HepG2 (cell line): ENCODE data around the gene SYCE3. TPM values are rescaled to one million over a fixed set of nuclear protein-coding genes. Genes with fewer than 3 reads are reported as not detected.

Experiments used
- ATF7-NPFF ChIP-seq: sonication (generic); formaldehyde crosslinking; IDR thresholded peaks from 2 replicates; pipeline ENCODE4 v1.8.1; 2023; ENCODE audit warnings: mild to moderate bottlenecking, low read depth, missing genetic modification reagents, moderate library complexity
- BHLHE40 ChIP-seq: IDR thresholded peaks from 2 replicates; pipeline ENCODE4 v1.6.1; 2011; ENCODE audit warnings: low read length, improper control_type of control experiment
- DMAP1 ChIP-seq: IDR thresholded peaks from 2 replicates; pipeline ENCODE4 v1.6.1; 2016
- GATAD1 ChIP-seq: IDR thresholded peaks from 2 replicates; pipeline ENCODE4 v1.6.1; 2016; ENCODE audit warnings: missing genetic modification reagents, missing compliant biosample characterization
- GATAD2A ChIP-seq: IDR thresholded peaks from 2 replicates; pipeline ENCODE4 v1.6.1; 2016
- HNF4A ChIP-seq: sonication (generic); formaldehyde crosslinking; IDR thresholded peaks from 2 replicates; pipeline ENCODE4 v1.4.0; 2020; ENCODE audit warnings: missing genetic modification reagents
- NFYC ChIP-seq: IDR thresholded peaks from 2 replicates; pipeline ENCODE4 v1.6.1; 2016; ENCODE audit warnings: missing genetic modification reagents, missing compliant biosample characterization
- PAX8 ChIP-seq: sonication (generic); formaldehyde crosslinking; IDR thresholded peaks from 2 replicates; pipeline ENCODE4 v1.8.0; 2022; ENCODE audit warnings: mild to moderate bottlenecking, missing genetic modification reagents, borderline replicate concordance
- POLR2A ChIP-seq, 2 experiments: IDR thresholded peaks; 2 replicates each; pipeline ENCODE4 v1.6.1; 2011; ENCODE audit warnings: low read depth in 2 of 2, low read length in 2 of 2, mild to moderate bottlenecking in 1 of 2, moderate library complexity in 1 of 2; ENCODE audit not compliant: insufficient read depth in 1 of 2
- SMAD9 ChIP-seq: sonication (generic); formaldehyde crosslinking; IDR thresholded peaks from 2 replicates; pipeline ENCODE4 v1.5.1; 2020; ENCODE audit warnings: mild to moderate bottlenecking, missing genetic modification reagents
- STAT5B ChIP-seq: sonication (generic); formaldehyde crosslinking; IDR thresholded peaks from 2 replicates; pipeline ENCODE4 v1.4.0; 2020; ENCODE audit warnings: missing genetic modification reagents
- TGIF2 ChIP-seq: IDR thresholded peaks from 2 replicates; pipeline ENCODE4 v1.6.1; 2016; ENCODE audit warnings: control low read depth, missing compliant biosample characterization
- ZBTB42 ChIP-seq: sonication (generic); formaldehyde crosslinking; IDR thresholded peaks from 2 replicates; pipeline ENCODE4 v1.5.0; 2020; ENCODE audit warnings: mild to moderate bottlenecking, missing genetic modification reagents
- ZNF180 ChIP-seq: sonication (generic); formaldehyde crosslinking; IDR thresholded peaks from 2 replicates; pipeline ENCODE4 v1.4.0; 2020; ENCODE audit warnings: low read depth, missing genetic modification reagents, borderline replicate concordance
- ZNF333 ChIP-seq: sonication (generic); formaldehyde crosslinking; IDR thresholded peaks from 2 replicates; pipeline ENCODE4 v1.4.0; 2020; ENCODE audit warnings: mild to moderate bottlenecking, missing genetic modification reagents, borderline replicate concordance
- ZNF34 ChIP-seq: sonication (generic); formaldehyde crosslinking; IDR thresholded peaks from 2 replicates; pipeline ENCODE4 v1.4.0; 2020; ENCODE audit warnings: mild to moderate bottlenecking, missing genetic modification reagents, borderline replicate concordance
- ZNF382 ChIP-seq: sonication (generic); formaldehyde crosslinking; IDR thresholded peaks from 2 replicates; pipeline ENCODE4 v1.5.0; 2020; ENCODE audit warnings: missing genetic modification reagents, mild to moderate bottlenecking, borderline replicate concordance
- ZNF615 ChIP-seq: sonication (generic); formaldehyde crosslinking; IDR thresholded peaks from 2 replicates; pipeline ENCODE4 v1.5.0; 2020; ENCODE audit warnings: mild to moderate bottlenecking, missing genetic modification reagents, borderline replicate concordance
- ZNF776 ChIP-seq: sonication (generic); formaldehyde crosslinking; IDR thresholded peaks from 2 replicates; pipeline ENCODE4 v1.4.0; 2020; ENCODE audit warnings: mild to moderate bottlenecking, missing genetic modification reagents
- polyA plus RNA-seq, 8 experiments: library from polyadenylated mRNA; depleted of rRNA in 3 of 8; stranded (reverse) in 7 of 8; unstranded in 1 of 8; fragments of >200 nt; fragmentation: Illumina TruSeq in 4 of 8; extraction: Trizol in 4 of 8; gene quantifications; 2 replicates each; pipeline versions ENCODE4 v1.2.1 to v1.2.3, GENCODE V29; 2011 to 2016; ENCODE audit warnings: low read depth in 4 of 8, missing spikeins in 1 of 8, mixed read lengths in 1 of 8; ENCODE audit not compliant: insufficient read depth in 1 of 8
- total RNA-seq, 5 experiments: library from RNA; depleted of rRNA; stranded (reverse); fragments of >200 nt; fragmentation: Illumina TruSeq; extraction: Trizol; gene quantifications; 2 replicates each; pipeline ENCODE4 v1.2.3, GENCODE V29; 2016; ENCODE audit warnings: low read depth in 1 of 5
- TF ChIP-seq, protein P1 (sequence below): sonication (generic); formaldehyde crosslinking; IDR thresholded peaks from 2 replicates; pipeline ENCODE4; 2020; ENCODE audit warnings: missing genetic modification reagents, mild to moderate bottlenecking, borderline replicate concordance
- TF ChIP-seq, protein P2 (sequence below): sonication (generic); formaldehyde crosslinking; IDR thresholded peaks from 2 replicates; pipeline ENCODE4 v1.4.0; 2020; ENCODE audit warnings: missing genetic modification reagents
- TF ChIP-seq, protein P3 (sequence below): IDR thresholded peaks from 2 replicates; pipeline ENCODE4 v1.6.1; 2016; ENCODE audit warnings: low read depth, control low read depth
- TF ChIP-seq, protein P4 (sequence below): IDR thresholded peaks from 2 replicates; pipeline ENCODE4 v1.6.1; 2016; ENCODE audit warnings: missing genetic modification reagents, missing compliant biosample characterization

Gene SYCE3
- total and polyA plus RNA-seq, 2 of the 13 experiments (the other 11 are each of a cell fraction or from before 2014, with no cell fraction given): not detected

DNA sequence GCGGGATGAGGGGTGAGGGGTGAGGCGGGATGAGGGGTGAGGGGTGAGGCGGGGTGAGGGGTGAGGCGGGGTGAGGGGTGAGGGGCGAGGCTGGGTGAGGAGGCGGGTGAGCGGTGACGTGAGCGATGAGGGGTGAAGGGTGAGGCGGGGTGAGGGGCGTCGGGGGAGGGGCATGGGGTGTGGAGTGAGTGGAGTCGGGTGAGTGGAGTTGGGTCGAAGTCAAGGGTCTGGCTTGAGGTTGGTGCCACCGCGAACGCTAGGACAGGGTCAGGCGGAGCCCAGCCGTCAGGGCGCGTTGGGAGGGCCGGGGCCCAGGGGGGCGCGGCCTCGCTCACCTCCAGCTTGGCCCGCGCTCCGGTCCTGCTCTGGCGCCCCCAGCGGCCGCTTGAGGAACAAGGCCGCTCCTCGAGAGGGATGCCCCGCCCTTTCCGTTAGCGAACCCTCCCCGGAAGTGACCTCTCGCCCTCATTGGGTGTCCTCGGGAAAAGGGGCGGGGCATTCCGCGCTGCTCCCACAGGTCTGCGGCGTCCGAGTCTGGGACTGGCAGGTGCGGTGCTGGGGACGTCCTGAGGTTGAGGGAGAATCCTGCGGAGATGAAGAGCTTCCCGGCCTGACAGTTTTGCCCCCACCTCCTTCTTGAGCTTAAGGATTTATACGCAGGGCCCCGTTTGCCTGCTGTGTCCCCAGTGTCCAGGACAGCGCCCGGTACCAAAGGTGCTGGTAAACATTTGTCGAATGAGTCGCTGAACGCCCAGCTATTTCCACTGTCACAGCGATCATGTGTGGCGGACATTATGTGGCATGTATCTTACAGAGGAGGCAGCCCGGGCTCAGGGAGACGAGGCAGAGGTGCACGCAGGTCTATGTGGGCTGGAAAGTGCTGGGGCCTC is at the start of gene SYCE3 (continued):
- TF ChIP-seq, protein P1, sequence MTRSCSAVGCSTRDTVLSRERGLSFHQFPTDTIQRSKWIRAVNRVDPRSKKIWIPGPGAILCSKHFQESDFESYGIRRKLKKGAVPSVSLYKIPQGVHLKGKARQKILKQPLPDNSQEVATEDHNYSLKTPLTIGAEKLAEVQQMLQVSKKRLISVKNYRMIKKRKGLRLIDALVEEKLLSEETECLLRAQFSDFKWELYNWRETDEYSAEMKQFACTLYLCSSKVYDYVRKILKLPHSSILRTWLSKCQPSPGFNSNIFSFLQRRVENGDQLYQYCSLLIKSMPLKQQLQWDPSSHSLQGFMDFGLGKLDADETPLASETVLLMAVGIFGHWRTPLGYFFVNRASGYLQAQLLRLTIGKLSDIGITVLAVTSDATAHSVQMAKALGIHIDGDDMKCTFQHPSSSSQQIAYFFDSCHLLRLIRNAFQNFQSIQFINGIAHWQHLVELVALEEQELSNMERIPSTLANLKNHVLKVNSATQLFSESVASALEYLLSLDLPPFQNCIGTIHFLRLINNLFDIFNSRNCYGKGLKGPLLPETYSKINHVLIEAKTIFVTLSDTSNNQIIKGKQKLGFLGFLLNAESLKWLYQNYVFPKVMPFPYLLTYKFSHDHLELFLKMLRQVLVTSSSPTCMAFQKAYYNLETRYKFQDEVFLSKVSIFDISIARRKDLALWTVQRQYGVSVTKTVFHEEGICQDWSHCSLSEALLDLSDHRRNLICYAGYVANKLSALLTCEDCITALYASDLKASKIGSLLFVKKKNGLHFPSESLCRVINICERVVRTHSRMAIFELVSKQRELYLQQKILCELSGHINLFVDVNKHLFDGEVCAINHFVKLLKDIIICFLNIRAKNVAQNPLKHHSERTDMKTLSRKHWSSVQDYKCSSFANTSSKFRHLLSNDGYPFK (CRISPR knock-in tag): peak; percentile 35; the same call in 1 of the 2 replicates
- TF ChIP-seq SMAD9 (no peak), ZBTB42 (CRISPR knock-in tag) (no peak), TGIF2 (CRISPR knock-in tag) (0 out of 2 replicates have a peak, but pooled peaks have one; percentile 53), NFYC (CRISPR knock-in tag) (peak; percentile 80), STAT5B (no peak), GATAD2A (CRISPR knock-in tag) (peak; percentile 41; the same call in 1 of the 2 replicates), GATAD1 (CRISPR knock-in tag) (peak; percentile 69), ZNF333 (CRISPR knock-in tag) (no peak), POLR2A (IDR thresholded peaks at IDR 0.05; ENCODE audit: insufficient read depth in 1 of 2, low read depth in 2 of 2, low read length in 2 of 2) (peak; percentile 31 to 86; a peak in 2 of 4 replicates), ZNF776 (CRISPR knock-in tag) (no peak), ATF7-NPFF (CRISPR knock-in tag) (peak; percentile 62; the same call in 1 of the 2 replicates), DMAP1 (peak; percentile 38; the same call in 1 of the 2 replicates), ZNF382 (CRISPR knock-in tag) (no peak), PAX8 (CRISPR knock-in tag) (no peak), HNF4A (CRISPR knock-in tag) (no peak), ZNF615 (CRISPR knock-in tag) (no peak), BHLHE40 (0 out of 2 replicates have a peak, but pooled peaks have one; percentile 41), ZNF34 (CRISPR knock-in tag) (no peak), ZNF180 (CRISPR knock-in tag) (no peak)
- TF ChIP-seq, protein P2, sequence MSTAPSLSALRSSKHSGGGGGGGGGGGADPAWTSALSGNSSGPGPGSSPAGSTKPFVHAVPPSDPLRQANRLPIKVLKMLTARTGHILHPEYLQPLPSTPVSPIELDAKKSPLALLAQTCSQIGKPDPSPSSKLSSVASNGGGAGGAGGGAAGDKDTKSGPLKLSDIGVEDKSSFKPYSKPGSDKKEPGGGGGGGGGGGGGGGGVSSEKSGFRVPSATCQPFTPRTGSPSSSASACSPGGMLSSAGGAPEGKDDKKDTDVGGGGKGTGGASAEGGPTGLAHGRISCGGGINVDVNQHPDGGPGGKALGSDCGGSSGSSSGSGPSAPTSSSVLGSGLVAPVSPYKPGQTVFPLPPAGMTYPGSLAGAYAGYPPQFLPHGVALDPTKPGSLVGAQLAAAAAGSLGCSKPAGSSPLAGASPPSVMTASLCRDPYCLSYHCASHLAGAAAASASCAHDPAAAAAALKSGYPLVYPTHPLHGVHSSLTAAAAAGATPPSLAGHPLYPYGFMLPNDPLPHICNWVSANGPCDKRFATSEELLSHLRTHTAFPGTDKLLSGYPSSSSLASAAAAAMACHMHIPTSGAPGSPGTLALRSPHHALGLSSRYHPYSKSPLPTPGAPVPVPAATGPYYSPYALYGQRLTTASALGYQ (CRISPR knock-in tag): no peak
- TF ChIP-seq, protein P3, sequence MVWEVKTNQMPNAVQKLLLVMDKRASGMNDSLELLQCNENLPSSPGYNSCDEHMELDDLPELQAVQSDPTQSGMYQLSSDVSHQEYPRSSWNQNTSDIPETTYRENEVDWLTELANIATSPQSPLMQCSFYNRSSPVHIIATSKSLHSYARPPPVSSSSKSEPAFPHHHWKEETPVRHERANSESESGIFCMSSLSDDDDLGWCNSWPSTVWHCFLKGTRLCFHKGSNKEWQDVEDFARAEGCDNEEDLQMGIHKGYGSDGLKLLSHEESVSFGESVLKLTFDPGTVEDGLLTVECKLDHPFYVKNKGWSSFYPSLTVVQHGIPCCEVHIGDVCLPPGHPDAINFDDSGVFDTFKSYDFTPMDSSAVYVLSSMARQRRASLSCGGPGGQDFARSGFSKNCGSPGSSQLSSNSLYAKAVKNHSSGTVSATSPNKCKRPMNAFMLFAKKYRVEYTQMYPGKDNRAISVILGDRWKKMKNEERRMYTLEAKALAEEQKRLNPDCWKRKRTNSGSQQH: peak; percentile 63; the same call in 1 of the 2 replicates
- TF ChIP-seq, protein P4, sequence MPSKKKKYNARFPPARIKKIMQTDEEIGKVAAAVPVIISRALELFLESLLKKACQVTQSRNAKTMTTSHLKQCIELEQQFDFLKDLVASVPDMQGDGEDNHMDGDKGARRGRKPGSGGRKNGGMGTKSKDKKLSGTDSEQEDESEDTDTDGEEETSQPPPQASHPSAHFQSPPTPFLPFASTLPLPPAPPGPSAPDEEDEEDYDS: peak; percentile 92
